Cerebellar nuclear complex (tissue), 1 donor: ENCODE results near the gene SMPDL3B.

Experiments used
- DNase-seq, 2 experiments: peaks; one replicate each; lab custom pipeline; 2025; lab: John Stamatoyannopoulos, UW

The SMPDL3B gene

GRCh38 chr1:27934818-27935549 lies at the start of gene SMPDL3B:
TSS of gene SMPDL3B (plus strand) at chr1:27935000. CDS start at chr1:27935184, 184 bp downstream.
- DNase-seq: no peak

- DNase-seq: no peak
Observed at GRCh38 chr1:27885114-27885528, 49.7 kb upstream of the SMPDL3B start.

- DNase-seq: no peak
Observed at GRCh38 chr1:27885621-27886352, 49.0 kb upstream of the SMPDL3B start.

GRCh38 chr1:27886353-27886679 lies 48.5 kb upstream of the SMPDL3B start:
- DNase-seq: no peak

GRCh38 chr1:27886744-27887143 lies 48.1 kb upstream of the SMPDL3B start:
- DNase-seq: no peak

- DNase-seq: no peak
Observed at GRCh38 chr1:27887215-27888021, 47.4 kb upstream of the SMPDL3B start.

GRCh38 chr1:27889506-27889905 lies 45.3 kb upstream of the SMPDL3B start:
- DNase-seq: no peak

GRCh38 chr1:27891196-27891889 lies 43.5 kb upstream of the SMPDL3B start:
- DNase-seq: no peak

GRCh38 chr1:27894521-27894920 lies 40.3 kb upstream of the SMPDL3B start:
- no peak for DNase-seq

GRCh38 chr1:27906759-27907158 lies 28.0 kb upstream of the SMPDL3B start:
- no peak for DNase-seq

GRCh38 chr1:27912429-27912828 lies 22.4 kb upstream of the SMPDL3B start:
- DNase-seq: no peak

GRCh38 chr1:27915082-27915575 lies 19.7 kb upstream of the SMPDL3B start:
- no peak for DNase-seq

- DNase-seq: no peak
Observed at GRCh38 chr1:27922272-27922671, 12.5 kb upstream of the SMPDL3B start.

GRCh38 chr1:27928216-27928954 lies 6.4 kb upstream of the SMPDL3B start:
- DNase-seq: no peak

GRCh38 chr1:27931184-27931583 lies 3.6 kb upstream of the SMPDL3B start:
- DNase-seq: no peak

GRCh38 chr1:27931759-27932158 lies 3.0 kb upstream of the SMPDL3B start:
- DNase-seq: no peak

GRCh38 chr1:27935721-27936120 lies 921 bp downstream of the SMPDL3B start:
- DNase-seq: no peak

- DNase-seq: no peak
Observed at GRCh38 chr1:27936370-27936769, 1.6 kb downstream of the SMPDL3B start.

GRCh38 chr1:27937524-27937836 lies 2.7 kb downstream of the SMPDL3B start:
- no peak for DNase-seq

GRCh38 chr1:27938488-27938887 lies 3.7 kb downstream of the SMPDL3B start:
- no peak for DNase-seq

GRCh38 chr1:27940297-27940696 lies 5.5 kb downstream of the SMPDL3B start:
- no peak for DNase-seq
